MM.1S (cell line): ENCODE results near the gene VEZF1.

Source experiments
- EZH2 ChIP-seq: fragments of 300-600 bp; sonication (generic); optimal IDR thresholded peaks from 2 replicates; pipeline ENCODE3; 2017; ENCODE audit warnings: low read depth, mild to moderate bottlenecking, antibody characterized with exemption, low read length, mixed read lengths
- TF ChIP-seq, protein P1 (sequence below): fragments of 300-600 bp; sonication (generic); IDR thresholded peaks from 2 replicates; pipeline ENCODE4 v1.5.1; 2016; ENCODE audit warnings: antibody characterized with exemption, low read length, mixed read lengths

DNA sequence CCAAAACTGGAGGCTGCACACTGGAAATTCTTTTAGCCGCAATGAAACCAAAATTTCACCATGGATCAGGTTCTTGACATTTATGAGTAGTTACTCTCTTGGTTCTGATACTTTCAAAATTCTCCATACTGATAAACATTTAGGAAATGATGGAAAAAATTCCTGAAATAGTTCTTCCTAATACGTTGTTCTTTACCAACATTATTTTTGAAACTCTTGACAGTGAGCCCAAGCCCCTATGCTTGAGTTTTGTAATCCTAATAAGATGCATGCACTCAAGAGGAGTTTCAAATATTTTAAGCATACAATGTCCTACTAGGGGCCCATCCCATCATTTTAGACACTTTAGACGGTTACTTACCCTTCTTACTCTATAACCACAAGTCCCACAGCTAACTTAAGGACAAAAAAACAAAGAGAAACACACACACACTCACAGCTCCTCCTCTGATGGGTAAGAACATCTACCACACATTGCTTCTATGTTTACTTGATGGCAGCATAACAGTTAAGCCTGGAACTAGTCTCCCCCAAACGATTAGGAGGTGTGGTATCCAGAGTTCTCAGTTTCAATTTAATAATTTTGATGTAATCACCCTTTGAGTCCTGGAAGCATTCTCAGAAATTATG lies 3.7 kb downstream of the VEZF1 start:
- TF ChIP-seq, protein P1, sequence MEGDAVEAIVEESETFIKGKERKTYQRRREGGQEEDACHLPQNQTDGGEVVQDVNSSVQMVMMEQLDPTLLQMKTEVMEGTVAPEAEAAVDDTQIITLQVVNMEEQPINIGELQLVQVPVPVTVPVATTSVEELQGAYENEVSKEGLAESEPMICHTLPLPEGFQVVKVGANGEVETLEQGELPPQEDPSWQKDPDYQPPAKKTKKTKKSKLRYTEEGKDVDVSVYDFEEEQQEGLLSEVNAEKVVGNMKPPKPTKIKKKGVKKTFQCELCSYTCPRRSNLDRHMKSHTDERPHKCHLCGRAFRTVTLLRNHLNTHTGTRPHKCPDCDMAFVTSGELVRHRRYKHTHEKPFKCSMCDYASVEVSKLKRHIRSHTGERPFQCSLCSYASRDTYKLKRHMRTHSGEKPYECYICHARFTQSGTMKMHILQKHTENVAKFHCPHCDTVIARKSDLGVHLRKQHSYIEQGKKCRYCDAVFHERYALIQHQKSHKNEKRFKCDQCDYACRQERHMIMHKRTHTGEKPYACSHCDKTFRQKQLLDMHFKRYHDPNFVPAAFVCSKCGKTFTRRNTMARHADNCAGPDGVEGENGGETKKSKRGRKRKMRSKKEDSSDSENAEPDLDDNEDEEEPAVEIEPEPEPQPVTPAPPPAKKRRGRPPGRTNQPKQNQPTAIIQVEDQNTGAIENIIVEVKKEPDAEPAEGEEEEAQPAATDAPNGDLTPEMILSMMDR, result no peak
- TF ChIP-seq EZH2, result no peak
